ENCODE measurements around the gene AWAT2. TPM values are rescaled to one million over a fixed set of nuclear protein-coding genes. Genes with fewer than 3 reads are reported as not detected.

AWAT2 gene
- total and polyA plus RNA-seq, 2 donors (not counting 1 experiment from before 2014, with no cell fraction given): not detected

- intact Hi-C loops (cut with micrococcal nuclease): no loop called here
- no peak overlapping the region for H3K27ac ChIP-seq (ENCODE audit: low read length in 2 of 2)
- H2AFZ ChIP-seq (ENCODE audit: insufficient read depth, low read depth, low read length, poor library complexity, severe bottlenecking): no peak overlapping the region
- ChIA-PET CTCF (no interaction called here), POLR2A (no interaction called here)
- Mint-ChIP-seq H3K9me3 (ENCODE audit: insufficient read depth) (no peaks in the 10 kb centered on the region), H3K27ac (no peak overlapping the region), H3K4me1 (no peaks in the 10 kb centered on the region), H3K27me3 (no peaks in the 10 kb centered on the region), H3K4me3 (no peak overlapping the region)
- 66% methylated on average over 4 of the region's 11 CpGs for WGBS (ENCODE audit: insufficient coverage)
- DNase-seq (no peak), ATAC-seq (ENCODE audit: low read depth) (no peak)
- no peaks in the 10 kb centered on the region for H4K20me1 ChIP-seq (ENCODE audit: control insufficient read depth, insufficient read depth, low read length, poor library complexity, severe bottlenecking)
- no peaks in the 10 kb centered on the region for H3K9me3 ChIP-seq (ENCODE audit: control extremely low read depth in 1 of 3, control insufficient read depth in 2 of 3, insufficient read depth in 1 of 3, low read length in 2 of 3)
- H3K4me1 ChIP-seq (ENCODE audit: control insufficient read depth in 2 of 2, insufficient read depth in 2 of 2, low read length in 2 of 2): no peaks in the 10 kb centered on the region
- TF ChIP-seq, protein P1, sequence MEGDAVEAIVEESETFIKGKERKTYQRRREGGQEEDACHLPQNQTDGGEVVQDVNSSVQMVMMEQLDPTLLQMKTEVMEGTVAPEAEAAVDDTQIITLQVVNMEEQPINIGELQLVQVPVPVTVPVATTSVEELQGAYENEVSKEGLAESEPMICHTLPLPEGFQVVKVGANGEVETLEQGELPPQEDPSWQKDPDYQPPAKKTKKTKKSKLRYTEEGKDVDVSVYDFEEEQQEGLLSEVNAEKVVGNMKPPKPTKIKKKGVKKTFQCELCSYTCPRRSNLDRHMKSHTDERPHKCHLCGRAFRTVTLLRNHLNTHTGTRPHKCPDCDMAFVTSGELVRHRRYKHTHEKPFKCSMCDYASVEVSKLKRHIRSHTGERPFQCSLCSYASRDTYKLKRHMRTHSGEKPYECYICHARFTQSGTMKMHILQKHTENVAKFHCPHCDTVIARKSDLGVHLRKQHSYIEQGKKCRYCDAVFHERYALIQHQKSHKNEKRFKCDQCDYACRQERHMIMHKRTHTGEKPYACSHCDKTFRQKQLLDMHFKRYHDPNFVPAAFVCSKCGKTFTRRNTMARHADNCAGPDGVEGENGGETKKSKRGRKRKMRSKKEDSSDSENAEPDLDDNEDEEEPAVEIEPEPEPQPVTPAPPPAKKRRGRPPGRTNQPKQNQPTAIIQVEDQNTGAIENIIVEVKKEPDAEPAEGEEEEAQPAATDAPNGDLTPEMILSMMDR (IDR thresholded peaks at IDR 0.05): no peak
- TF ChIP-seq EZH2 (IDR thresholded peaks at IDR 0.05; ENCODE audit: borderline replicate concordance, insufficient read depth, low read depth, low read length, poor library complexity, severe bottlenecking): no peak
- H3K4me2 ChIP-seq (replicated peaks; ENCODE audit: low read depth, low read length, poor library complexity, severe bottlenecking): no peak overlapping the region
- no peak overlapping the region for H3K4me3 ChIP-seq (ENCODE audit: control extremely low read depth in 1 of 5, extremely low read depth in 1 of 5, insufficient read depth in 1 of 5, low read depth in 2 of 5, low read length in 4 of 5)
- no peaks in the 10 kb centered on the region for H3K27me3 ChIP-seq (replicated peaks in 1 of 4; ENCODE audit: control extremely low read depth in 1 of 4, control insufficient read depth in 3 of 4, insufficient read depth in 4 of 4, low read length in 3 of 4)
- H3K9ac ChIP-seq (ENCODE audit: low read length): no peak overlapping the region
- H3K79me2 ChIP-seq (ENCODE audit: control insufficient read depth, insufficient read depth, low read length): no peaks in the 10 kb centered on the region
- H3K36me3 ChIP-seq (replicated peaks in 1 of 2; ENCODE audit: control extremely low read depth in 1 of 2, control insufficient read depth in 1 of 2, extremely low read depth in 1 of 2, insufficient read depth in 2 of 2, low read length in 1 of 2): no peaks in the 10 kb centered on the region
Observed at GRCh38 chrX:70052895-70053615, 3.3 kb upstream of the AWAT2 start.

GRCh38 chrX:70049406-70049805 lies 332 bp downstream of the AWAT2 start:
- DNase-seq (no peak), ATAC-seq (ENCODE audit: low read depth) (no peak)
- Mint-ChIP-seq H3K4me3 (no peak overlapping the region), H3K4me1 (no peaks in the 10 kb centered on the region), H3K27ac (no peak overlapping the region), H3K27me3 (no peaks in the 10 kb centered on the region), H3K9me3 (ENCODE audit: insufficient read depth) (no peaks in the 10 kb centered on the region)
- no peak overlapping the region for H3K4me3 ChIP-seq (ENCODE audit: control extremely low read depth in 1 of 5, extremely low read depth in 1 of 5, insufficient read depth in 1 of 5, low read depth in 2 of 5, low read length in 4 of 5)
- TF ChIP-seq, protein P1 (IDR thresholded peaks at IDR 0.05): no peak
- TF ChIP-seq EZH2 (IDR thresholded peaks at IDR 0.05; ENCODE audit: borderline replicate concordance, insufficient read depth, low read depth, low read length, poor library complexity, severe bottlenecking): no peak
- H3K27ac ChIP-seq (ENCODE audit: low read length in 2 of 2): no peak overlapping the region
- no peak overlapping the region for H3K4me2 ChIP-seq (replicated peaks; ENCODE audit: low read depth, low read length, poor library complexity, severe bottlenecking)
- no peaks in the 10 kb centered on the region for H4K20me1 ChIP-seq (ENCODE audit: control insufficient read depth, insufficient read depth, low read length, poor library complexity, severe bottlenecking)
- 86% methylated on average over 2 of the region's 3 CpGs for WGBS (ENCODE audit: insufficient coverage)
- ChIA-PET POLR2A (no interaction called here), CTCF (no interaction called here)
- H3K9me3 ChIP-seq (ENCODE audit: control extremely low read depth in 1 of 3, control insufficient read depth in 2 of 3, insufficient read depth in 1 of 3, low read length in 2 of 3): no peaks in the 10 kb centered on the region
- no peaks in the 10 kb centered on the region for H3K4me1 ChIP-seq (ENCODE audit: control insufficient read depth in 2 of 2, insufficient read depth in 2 of 2, low read length in 2 of 2)
- no peaks in the 10 kb centered on the region for H3K27me3 ChIP-seq (replicated peaks in 1 of 4; ENCODE audit: control extremely low read depth in 1 of 4, control insufficient read depth in 3 of 4, insufficient read depth in 4 of 4, low read length in 3 of 4)
- H3K9ac ChIP-seq (ENCODE audit: low read length): no peak overlapping the region
- intact Hi-C loops (cut with micrococcal nuclease): no loop called here
- H3K79me2 ChIP-seq (ENCODE audit: control insufficient read depth, insufficient read depth, low read length): no peaks in the 10 kb centered on the region
- H2AFZ ChIP-seq (ENCODE audit: insufficient read depth, low read depth, low read length, poor library complexity, severe bottlenecking): no peak overlapping the region
- no peaks in the 10 kb centered on the region for H3K36me3 ChIP-seq (replicated peaks in 1 of 2; ENCODE audit: control extremely low read depth in 1 of 2, control insufficient read depth in 1 of 2, extremely low read depth in 1 of 2, insufficient read depth in 2 of 2, low read length in 1 of 2)
